ENCODE data around the gene IL22RA1.

DNA sequence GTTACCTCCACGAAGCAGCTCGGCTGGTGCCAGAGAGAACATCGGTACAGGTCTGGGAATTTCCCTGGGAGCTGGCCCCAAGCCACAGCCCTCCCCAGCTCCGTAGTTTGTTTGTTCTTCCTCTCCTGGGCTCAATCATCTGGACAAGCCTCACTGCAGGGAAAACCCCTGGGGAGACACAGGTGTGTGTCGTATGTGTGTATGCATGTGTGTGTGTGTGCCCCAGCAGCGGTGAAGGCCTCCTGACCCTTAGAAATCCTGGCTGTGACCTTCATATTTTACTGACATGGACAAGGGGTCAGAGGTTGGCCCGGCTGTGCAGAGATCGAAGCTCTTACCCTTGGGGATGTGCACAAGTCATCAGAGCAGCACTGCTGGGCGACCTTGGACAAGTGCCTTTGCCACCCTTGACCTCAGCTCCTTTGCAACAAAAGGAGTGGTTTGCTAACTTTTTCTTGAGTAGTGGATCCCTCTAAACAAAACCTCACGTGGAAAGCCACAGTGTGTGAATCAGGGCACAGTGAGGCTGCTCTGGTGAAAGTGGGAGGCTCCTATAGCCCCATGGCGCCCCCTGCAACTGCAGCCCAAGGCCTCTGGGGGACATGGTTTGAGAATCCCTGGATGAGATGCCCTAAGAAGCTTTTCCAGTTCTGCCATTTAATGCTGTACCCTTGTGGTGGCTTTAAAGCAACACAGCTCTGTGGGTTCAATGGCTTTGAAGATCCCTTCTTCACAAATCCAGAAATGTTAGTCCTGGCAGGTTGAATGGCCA is 12.3 kb upstream of the IL22RA1 start:
- TF ChIP-seq EZH2phosphoT487 (IDR thresholded peaks at IDR 0.05; ENCODE audit: insufficient read depth, low read depth) (no peak), EZH2 (IDR thresholded peaks at IDR 0.05; ENCODE audit: insufficient read depth, poor library complexity, severe bottlenecking) (no peak)
